Measurements from ENCODE around the gene ST3GAL6. TPM values are rescaled to one million over a fixed set of nuclear protein-coding genes. Genes with fewer than 3 reads are reported as not detected.

Gene ST3GAL6
- total and polyA plus RNA-seq, 2 of the 13 experiments (the other 11 are each of a cell fraction or from before 2014, with no cell fraction given): 17.5 to 23.2 TPM

- WGBS (ENCODE audit: low lambda C conversion rate): 96% methylated on average over 2 of the region's 2 CpGs
- no peaks in the 10 kb centered on the region for H3K9me3 ChIP-seq (ENCODE audit: low read length)
- ChIA-PET POLR2A (interaction anchor here (1.4 kb wide), 1 partner anchor 49 kb away, joined by 3 read pairs; no protein-coding TSS in a partner anchor), CTCF (ENCODE audit: low intra/inter-chr PET ratio, low total read pairs) (no interaction called here)
- no TSS peak for BruUV-seq (replicated peaks)
- ATAC-seq: no peak
- H3K79me2 ChIP-seq (ENCODE audit: insufficient read depth, low read length): peaks cover 68% of the 10 kb centered on the region
- H2AFZ ChIP-seq (ENCODE audit: low read length): no peak overlapping the region
- no peak overlapping the region for H3K27ac ChIP-seq (ENCODE audit: extremely low read length, insufficient read depth, low read length)
- TF ChIP-seq MIXL1 (CRISPR knock-in tag; IDR thresholded peaks at IDR 0.05): no peak
- TF ChIP-seq IKZF1 (IDR thresholded peaks at IDR 0.05): no peak
- TF ChIP-seq, protein P1, sequence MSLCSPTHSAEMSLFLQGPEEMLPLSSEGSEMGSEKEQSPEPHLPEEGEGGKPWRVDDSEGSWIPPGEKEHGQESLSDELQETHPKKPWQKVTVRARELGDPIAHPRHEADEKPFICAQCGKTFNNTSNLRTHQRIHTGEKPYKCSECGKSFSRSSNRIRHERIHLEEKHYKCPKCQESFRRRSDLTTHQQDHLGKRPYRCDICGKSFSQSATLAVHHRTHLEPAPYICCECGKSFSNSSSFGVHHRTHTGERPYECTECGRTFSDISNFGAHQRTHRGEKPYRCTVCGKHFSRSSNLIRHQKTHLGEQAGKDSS (CRISPR knock-in tag; IDR thresholded peaks at IDR 0.05; ENCODE audit: borderline replicate concordance, low read depth): no peak
- TF ChIP-seq EED (CRISPR knock-in tag; IDR thresholded peaks at IDR 0.05): no peak
- TF ChIP-seq, protein P2, sequence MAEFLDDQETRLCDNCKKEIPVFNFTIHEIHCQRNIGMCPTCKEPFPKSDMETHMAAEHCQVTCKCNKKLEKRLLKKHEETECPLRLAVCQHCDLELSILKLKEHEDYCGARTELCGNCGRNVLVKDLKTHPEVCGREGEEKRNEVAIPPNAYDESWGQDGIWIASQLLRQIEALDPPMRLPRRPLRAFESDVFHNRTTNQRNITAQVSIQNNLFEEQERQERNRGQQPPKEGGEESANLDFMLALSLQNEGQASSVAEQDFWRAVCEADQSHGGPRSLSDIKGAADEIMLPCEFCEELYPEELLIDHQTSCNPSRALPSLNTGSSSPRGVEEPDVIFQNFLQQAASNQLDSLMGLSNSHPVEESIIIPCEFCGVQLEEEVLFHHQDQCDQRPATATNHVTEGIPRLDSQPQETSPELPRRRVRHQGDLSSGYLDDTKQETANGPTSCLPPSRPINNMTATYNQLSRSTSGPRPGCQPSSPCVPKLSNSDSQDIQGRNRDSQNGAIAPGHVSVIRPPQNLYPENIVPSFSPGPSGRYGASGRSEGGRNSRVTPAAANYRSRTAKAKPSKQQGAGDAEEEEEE (CRISPR knock-in tag; IDR thresholded peaks at IDR 0.05; ENCODE audit: borderline replicate concordance): no peak
- no peak for TF ChIP-seq ZNF484 (CRISPR knock-in tag; IDR thresholded peaks at IDR 0.05; ENCODE audit: borderline replicate concordance, low read depth)
- TF ChIP-seq GMEB1 (CRISPR knock-in tag; IDR thresholded peaks at IDR 0.05; ENCODE audit: borderline replicate concordance): no peak
- no peak for TF ChIP-seq BRD4 (CRISPR knock-in tag; IDR thresholded peaks at IDR 0.05)
- TF ChIP-seq ZNF326 (CRISPR knock-in tag; IDR thresholded peaks at IDR 0.05; ENCODE audit: borderline replicate concordance): no peak
- TF ChIP-seq ZBTB7A (CRISPR knock-in tag; IDR thresholded peaks at IDR 0.05): no peak
- no peak for TF ChIP-seq ZNF44 (CRISPR knock-in tag; IDR thresholded peaks at IDR 0.05)
- TF ChIP-seq HMG20A (CRISPR knock-in tag; IDR thresholded peaks at IDR 0.05; ENCODE audit: borderline replicate concordance): no peak
- TF ChIP-seq GABPB1 (CRISPR knock-in tag; IDR thresholded peaks at IDR 0.05): no peak
- no peak for TF ChIP-seq GATA4 (IDR thresholded peaks at IDR 0.05; ENCODE audit: borderline replicate concordance, low read depth)
- TF ChIP-seq MAFG (CRISPR knock-in tag; IDR thresholded peaks at IDR 0.05): no peak
- TF ChIP-seq ZNF574 (CRISPR knock-in tag; IDR thresholded peaks at IDR 0.05): no peak
- peaks cover 0 to 10% of the 10 kb centered on the region in 2 experiments; a peak in 1 of 5 replicates for H3K36me3 ChIP-seq (replicated peaks in 1 of 2; ENCODE audit: control insufficient read depth in 1 of 2, insufficient read depth in 2 of 2, low read length in 2 of 2)
- in situ Hi-C loops (cut with HindIII; ENCODE audit: extremely low pct_ligation_motif_present, low pct_unique_long_range_greater_than_20kb): no loop called here
- DNase-seq (ENCODE audit: low spot score): no peak
- intact Hi-C loops (cut with micrococcal nuclease; ENCODE audit: unreplicated experiment): no loop called here
- H3K4me2 ChIP-seq (ENCODE audit: low read depth, low read length): peak overlapping the region; percentile 87
- no peak overlapping the region for H3K4me3 ChIP-seq (replicated peaks in 1 of 3; ENCODE audit: insufficient read depth in 1 of 3, low read depth in 2 of 3, low read length in 3 of 3)
- peaks cover 66% of the 10 kb centered on the region for H3K4me1 ChIP-seq (ENCODE audit: insufficient read depth, low read length)
- H3K27me3 ChIP-seq (ENCODE audit: control insufficient read depth in 1 of 2, insufficient read depth in 2 of 2, low read length in 2 of 2): no peaks in the 10 kb centered on the region; a peak in 1 of 5 replicates
- H3K9ac ChIP-seq (ENCODE audit: insufficient read depth, low read depth, low read length): no peak overlapping the region
- H4K20me1 ChIP-seq (ENCODE audit: insufficient read depth, low read length): no peaks in the 10 kb centered on the region; the same call in 1 of the 2 replicates
- FAIRE-seq: no peak
These were observed 27.8 kb upstream of the ST3GAL6 start for GRCh38 chr3:98735296-98735695.
